GM12864 (cell line): ENCODE data around the gene STOML1.

ENCODE experiments used
- DNase-seq: peaks from one replicate; pipeline ENCODE4 v3.0.0-alpha.2; 2011; ENCODE audit warnings: low read depth
- H3K4me3 ChIP-seq: 2 replicates; pipeline ENCODE4 v1.5.1; 2011; ENCODE audit warnings: mild to moderate bottlenecking, low read depth, low read length, control low read depth
- TF ChIP-seq, protein P1 (sequence below): IDR thresholded peaks from 2 replicates; pipeline ENCODE4 v1.5.1; 2011; ENCODE audit warnings: low read depth, mild to moderate bottlenecking, moderate library complexity, low read length, control low read depth, inconsistent platforms; ENCODE audit errors: missing control alignments

STOML1 gene

DNA sequence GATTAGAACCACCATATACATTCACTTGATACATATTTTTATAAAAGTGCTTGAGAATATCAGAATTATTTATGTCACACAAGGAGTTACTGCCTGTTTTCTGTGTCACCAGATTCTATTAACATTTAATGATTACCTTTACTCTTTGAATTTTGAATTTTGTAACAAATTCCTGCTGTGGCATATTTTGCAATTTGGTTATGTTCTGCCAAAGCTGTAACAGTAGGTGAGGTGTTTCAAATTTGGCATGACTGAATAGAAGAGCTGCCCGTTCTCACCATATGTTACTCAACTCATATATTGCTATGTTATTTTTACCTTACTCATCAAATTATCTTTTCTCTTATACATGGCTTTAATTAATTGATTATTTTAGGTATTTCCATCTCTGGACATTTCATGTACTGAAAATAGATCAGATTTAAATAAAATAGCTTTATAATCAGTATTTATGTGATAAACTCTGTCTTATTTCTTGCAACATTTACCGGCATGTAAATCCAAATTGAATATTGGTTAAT, 21.3 kb upstream of the STOML1 start:
- TF ChIP-seq, protein P1, sequence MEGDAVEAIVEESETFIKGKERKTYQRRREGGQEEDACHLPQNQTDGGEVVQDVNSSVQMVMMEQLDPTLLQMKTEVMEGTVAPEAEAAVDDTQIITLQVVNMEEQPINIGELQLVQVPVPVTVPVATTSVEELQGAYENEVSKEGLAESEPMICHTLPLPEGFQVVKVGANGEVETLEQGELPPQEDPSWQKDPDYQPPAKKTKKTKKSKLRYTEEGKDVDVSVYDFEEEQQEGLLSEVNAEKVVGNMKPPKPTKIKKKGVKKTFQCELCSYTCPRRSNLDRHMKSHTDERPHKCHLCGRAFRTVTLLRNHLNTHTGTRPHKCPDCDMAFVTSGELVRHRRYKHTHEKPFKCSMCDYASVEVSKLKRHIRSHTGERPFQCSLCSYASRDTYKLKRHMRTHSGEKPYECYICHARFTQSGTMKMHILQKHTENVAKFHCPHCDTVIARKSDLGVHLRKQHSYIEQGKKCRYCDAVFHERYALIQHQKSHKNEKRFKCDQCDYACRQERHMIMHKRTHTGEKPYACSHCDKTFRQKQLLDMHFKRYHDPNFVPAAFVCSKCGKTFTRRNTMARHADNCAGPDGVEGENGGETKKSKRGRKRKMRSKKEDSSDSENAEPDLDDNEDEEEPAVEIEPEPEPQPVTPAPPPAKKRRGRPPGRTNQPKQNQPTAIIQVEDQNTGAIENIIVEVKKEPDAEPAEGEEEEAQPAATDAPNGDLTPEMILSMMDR: no peak
- no peak for DNase-seq

DNA sequence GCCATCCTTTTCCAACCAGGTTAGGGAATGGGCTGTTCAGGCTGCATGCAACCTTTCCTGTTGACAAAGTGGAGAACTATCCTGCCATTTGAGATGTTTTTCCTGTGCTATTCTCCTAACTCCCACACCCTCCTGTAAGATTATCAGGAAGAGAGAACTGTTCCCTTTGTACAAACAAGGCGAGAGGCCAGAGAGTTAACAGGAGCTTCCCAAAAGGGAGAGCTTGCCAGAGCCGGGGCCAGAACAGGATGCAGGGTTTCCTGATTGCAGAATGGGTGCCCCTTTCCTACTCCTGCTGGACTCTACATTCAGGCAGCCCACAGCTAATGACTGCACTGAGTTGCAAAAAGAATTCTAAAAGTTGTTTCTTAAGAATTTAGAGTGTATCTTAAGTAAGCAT, 19.5 kb upstream of the STOML1 start:
- TF ChIP-seq, protein P1: no peak
- H3K4me3 ChIP-seq: no peak overlapping the region
- DNase-seq: no peak

More for the DNA sequence above, 21.3 kb upstream of the STOML1 start:
- no peak overlapping the region for H3K4me3 ChIP-seq

DNA sequence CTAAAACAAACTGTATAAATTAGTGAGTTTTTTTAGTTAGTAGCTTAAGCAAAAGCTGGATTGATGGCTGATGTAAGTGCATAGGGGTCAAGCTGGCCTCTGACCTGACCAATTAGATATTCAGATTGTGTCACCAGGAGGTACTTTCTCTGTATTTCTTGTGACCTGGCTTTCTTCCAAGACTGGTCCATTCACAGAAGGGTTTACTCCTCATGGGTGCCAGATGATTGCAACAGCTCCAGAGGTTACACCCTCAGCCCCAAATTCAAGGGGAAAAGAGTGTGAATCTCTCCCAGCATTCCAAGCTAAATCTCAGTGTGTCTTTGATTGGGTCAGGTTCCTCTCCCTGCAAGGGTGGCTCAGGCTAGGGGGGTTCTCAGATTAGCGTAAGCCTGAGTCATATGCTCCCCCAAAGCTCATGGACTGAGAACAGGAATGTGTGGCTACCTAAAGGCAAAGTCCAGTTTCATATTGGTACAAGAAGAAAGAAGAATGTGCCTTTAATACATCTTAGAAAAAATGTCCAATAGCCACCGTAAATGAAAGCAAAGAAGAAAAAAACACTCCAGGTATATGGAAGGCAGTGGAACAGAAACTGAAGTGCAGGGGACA, 18.9 kb upstream of the STOML1 start:
- DNase-seq: no peak
- TF ChIP-seq, protein P1: no peak
- H3K4me3 ChIP-seq: no peak overlapping the region

DNA sequence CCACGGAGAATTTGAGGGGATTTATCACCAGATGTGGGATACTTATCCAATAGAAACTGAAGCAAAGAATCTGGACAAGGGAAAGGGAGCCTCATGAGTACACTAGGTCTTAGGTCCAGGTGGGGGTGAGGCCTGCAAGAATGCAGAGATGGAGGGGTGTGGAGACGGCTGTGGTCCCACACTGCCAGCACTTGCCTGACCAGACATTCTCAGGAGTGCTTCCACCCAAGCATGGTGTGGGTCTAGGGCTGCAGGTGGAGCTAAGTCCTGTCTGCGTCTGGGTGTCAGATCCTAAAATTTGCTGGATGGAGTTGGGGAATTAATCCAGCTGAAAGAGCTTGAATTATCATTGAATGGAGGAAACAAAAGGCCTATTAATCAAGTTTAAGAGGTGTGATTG, 16.8 kb upstream of the STOML1 start:
- no peak overlapping the region for H3K4me3 ChIP-seq
- TF ChIP-seq, protein P1: no peak
- no peak for DNase-seq

DNA sequence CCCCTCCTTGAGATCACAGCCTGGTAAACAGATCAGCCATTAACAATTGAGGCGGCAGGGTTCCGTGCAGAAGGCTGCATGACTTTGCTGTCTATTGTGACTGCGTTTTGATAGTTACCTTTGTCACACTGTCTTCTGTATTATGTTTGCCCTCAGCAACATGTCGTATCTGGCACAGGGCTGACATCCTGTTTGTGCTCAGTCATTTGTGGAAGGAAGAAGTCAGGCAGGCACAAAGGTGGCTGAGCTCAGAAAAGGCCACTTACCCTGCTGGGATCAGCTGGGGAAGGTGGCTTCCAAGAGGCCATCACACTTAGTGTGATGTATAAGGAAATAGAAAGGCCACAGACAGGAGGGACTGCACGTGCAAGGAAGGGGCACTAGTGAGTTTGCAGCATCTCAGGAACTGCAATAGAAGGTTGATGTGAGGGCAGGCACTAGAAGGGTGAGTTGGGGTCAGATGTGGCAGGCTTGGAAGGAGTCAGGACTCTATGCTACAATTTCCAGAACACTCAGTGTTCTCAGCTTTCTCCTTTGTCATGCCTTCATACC, 15.8 kb upstream of the STOML1 start:
- no peak for DNase-seq
- H3K4me3 ChIP-seq: no peak overlapping the region
- TF ChIP-seq, protein P1: no peak

DNA sequence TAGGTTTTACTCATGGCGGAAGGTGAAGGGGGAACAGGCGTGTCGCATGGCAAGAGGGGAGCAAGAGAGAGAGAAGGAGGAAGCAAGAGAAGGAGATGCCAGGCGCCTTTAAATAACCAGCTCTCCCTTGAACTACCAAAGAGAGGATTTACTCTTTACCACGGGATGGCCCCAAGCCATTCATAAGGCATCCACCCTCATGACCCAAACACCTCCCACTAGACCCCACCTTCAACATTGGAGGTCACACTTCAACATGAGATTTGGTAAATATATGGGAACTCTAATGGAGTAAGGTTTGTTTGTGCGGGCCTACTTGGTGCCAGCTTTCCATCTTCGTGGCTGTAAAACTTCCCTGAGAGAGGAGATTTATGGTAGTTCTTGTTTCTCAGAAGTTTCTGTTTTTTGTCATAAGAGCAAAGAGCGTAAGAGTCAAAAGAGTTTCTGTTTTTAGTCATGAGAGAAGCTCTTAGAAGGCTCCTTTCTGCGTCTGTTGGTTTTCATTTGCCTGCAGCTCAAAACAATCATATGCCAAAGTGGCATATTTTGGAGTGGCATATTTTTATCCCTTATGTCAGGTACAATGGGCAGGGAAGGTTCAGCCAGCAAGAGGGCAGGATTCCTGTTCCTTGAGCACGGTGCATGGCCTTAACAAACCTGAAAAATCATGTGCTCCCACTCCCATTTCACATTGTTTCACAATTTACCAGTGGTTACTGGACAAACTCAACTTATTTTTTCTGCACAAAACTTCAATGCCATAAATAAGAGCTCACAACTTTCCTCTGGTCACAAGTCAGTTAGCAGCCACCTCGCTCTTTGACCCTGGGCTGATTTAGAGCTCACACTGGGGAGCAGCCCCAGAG, 14.9 kb upstream of the STOML1 start:
- DNase-seq: no peak
- H3K4me3 ChIP-seq: no peak overlapping the region
- TF ChIP-seq, protein P1: no peak
